ENCODE measurements around the gene TEAD1. TPM values are rescaled to one million over a fixed set of nuclear protein-coding genes. Genes with fewer than 3 reads are reported as not detected.

Gene TEAD1
- total and polyA plus RNA-seq, 10 of the 15 experiments (the other 5 are each of a cell fraction or from before 2014, with no cell fraction given) = 0.01 to 0.59 (median 0.04) TPM; not detected in 6

DNA sequence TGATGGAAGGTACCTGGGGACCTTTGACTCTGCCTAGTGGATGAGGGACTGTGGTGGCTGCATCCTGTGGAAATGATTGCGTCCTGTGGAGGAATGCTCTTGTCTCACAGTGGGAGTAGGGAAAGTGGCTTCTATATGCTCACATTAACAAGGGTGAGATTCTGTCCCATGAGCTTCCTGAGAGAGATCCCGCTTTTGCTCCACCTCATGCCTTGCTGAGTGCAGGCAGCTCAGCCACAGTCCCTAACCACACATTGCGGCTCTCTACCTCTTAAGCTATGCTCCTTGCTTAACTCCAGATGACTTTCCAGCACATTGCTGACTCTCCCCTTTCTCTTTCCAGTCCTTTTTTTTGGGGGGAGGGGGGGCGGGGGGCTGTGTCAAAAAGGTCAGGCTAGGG lies 45.0 kb downstream of the TEAD1 start:
- Histone ChIP-seq H3K4me3 (no peak overlapping the region), H3K79me2 (ENCODE audit: control insufficient read depth, insufficient read depth, low read length) (no peaks in the 10 kb centered on the region), H3K27ac (ENCODE audit: control insufficient read depth, insufficient read depth) (no peak overlapping the region), H3K4me2 (ENCODE audit: control insufficient read depth, insufficient read depth) (no peak overlapping the region), H3K9ac (ENCODE audit: control insufficient read depth, insufficient read depth, low read length) (no peak overlapping the region), H3K9me3 (replicated peaks; ENCODE audit: control insufficient read depth, insufficient read depth, low read length) (no peaks in the 10 kb centered on the region; the same call in 2 of the 3 replicates), H3K36me3 (ENCODE audit: control insufficient read depth in 2 of 2, insufficient read depth in 2 of 2, low read length in 1 of 2) (no peaks in the 10 kb centered on the region), H2AFZ (ENCODE audit: control insufficient read depth, low read depth, low read length) (no peak overlapping the region), H4K20me1 (ENCODE audit: control insufficient read depth, insufficient read depth) (no peaks in the 10 kb centered on the region), H3K27me3 (replicated peaks in 1 of 2; ENCODE audit: control insufficient read depth in 2 of 2, insufficient read depth in 2 of 2, low read length in 1 of 2) (no peaks in the 10 kb centered on the region; a peak in 3 of 4 replicates), H3K4me1 (ENCODE audit: control insufficient read depth, insufficient read depth, low read length) (no peaks in the 10 kb centered on the region; the same call in 1 of the 2 replicates)
- ChIA-PET RAD21 (ENCODE audit: unreplicated experiment) (no interaction called here), CTCF (interaction anchor here (1.0 kb wide), 1 partner anchor 28 kb away, joined by 3 read pairs; no protein-coding TSS in a partner anchor), POLR2A (no interaction called here), SMC1A (ENCODE audit: uncharacterized antibody, unreplicated experiment) (interaction anchor here (0.7 to 1.1 kb wide), 2 partner anchors 37 to 169 kb away, joined by 3 read pairs; no protein-coding TSS in a partner anchor)
- BruUV-seq (replicated peaks) = no TSS peak
- in situ Hi-C loops (cut with MboI) = no loop called here
- TF ChIP-seq ZBTB4 (CRISPR knock-in tag; IDR thresholded peaks at IDR 0.05) (no peak), PAX8 (IDR thresholded peaks at IDR 0.05) (no peak)
- ATAC-seq = no peak
- DNase-seq (ENCODE audit: low read depth, low spot score) = no peak
- no peak for FAIRE-seq
- WGBS (ENCODE audit: insufficient coverage, insufficient replicate concordance, low lambda C conversion rate, missing lambda C conversion rate) = 21% methylated on average over 4 of the region's 4 CpGs
- intact Hi-C loops (cut with micrococcal nuclease; ENCODE audit: unreplicated experiment) = no loop called here
